ENCODE measurements around the gene GTPBP2.
"Not testable (repeated sequence)": the region's sequence is repeated elsewhere in the genome, so short reads cannot be mapped to it uniquely, and the experiment has no call there.

GTPBP2 gene

DNA sequence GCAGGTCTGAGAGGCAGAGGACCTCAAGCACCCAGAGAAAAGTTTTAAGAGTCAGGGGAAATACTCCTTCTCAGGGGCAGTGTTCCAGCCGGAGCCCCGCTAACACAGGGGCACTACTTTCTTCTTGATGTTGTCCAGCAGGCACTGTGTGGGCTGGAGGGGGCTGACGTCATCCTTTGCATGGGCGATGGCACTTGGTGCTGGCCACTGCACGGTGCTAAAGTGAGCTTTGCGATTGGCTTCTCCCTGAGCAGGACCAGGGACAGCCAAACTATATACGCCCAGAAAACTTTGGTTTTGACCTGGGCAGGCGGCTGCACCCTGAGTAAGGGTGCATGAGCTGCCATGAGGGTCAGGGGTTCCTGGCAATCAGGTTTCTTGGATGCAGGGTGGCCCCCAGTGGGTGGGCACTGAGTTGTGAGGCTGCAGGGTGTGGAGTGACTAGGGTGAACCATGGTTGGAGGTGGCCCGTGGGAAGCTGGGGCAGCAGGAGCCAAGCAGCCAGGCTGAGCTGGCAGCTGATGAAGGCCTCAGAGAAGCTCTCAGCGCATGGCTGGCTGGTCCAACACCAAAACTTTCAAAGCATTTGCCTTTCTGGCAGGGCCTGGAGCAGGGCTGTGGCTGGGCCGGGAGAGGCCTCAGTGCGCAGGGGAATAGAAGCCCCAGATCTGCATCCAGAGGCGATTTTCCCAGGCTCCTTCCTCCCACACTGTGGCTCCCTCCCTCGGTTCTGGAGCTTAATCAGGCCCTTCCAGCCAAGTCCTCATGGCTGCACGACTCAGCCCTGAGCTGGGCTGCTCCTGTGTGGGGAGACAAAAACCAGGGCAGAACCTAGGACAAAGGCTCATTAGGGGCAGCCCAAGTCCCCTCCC lies 40.2 kb upstream of the GTPBP2 start:
- peak; percentile 13 for DNase-seq (ENCODE audit: low read depth, low spot score)
- in situ Hi-C loops (cut with HindIII; ENCODE audit: low sequenced_read_pairs): no loop called here
- H3K4me3 ChIP-seq (ENCODE audit: low read depth, low read length): no peak overlapping the region
- TF ChIP-seq, protein P1, sequence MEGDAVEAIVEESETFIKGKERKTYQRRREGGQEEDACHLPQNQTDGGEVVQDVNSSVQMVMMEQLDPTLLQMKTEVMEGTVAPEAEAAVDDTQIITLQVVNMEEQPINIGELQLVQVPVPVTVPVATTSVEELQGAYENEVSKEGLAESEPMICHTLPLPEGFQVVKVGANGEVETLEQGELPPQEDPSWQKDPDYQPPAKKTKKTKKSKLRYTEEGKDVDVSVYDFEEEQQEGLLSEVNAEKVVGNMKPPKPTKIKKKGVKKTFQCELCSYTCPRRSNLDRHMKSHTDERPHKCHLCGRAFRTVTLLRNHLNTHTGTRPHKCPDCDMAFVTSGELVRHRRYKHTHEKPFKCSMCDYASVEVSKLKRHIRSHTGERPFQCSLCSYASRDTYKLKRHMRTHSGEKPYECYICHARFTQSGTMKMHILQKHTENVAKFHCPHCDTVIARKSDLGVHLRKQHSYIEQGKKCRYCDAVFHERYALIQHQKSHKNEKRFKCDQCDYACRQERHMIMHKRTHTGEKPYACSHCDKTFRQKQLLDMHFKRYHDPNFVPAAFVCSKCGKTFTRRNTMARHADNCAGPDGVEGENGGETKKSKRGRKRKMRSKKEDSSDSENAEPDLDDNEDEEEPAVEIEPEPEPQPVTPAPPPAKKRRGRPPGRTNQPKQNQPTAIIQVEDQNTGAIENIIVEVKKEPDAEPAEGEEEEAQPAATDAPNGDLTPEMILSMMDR (IDR thresholded peaks at IDR 0.05; ENCODE audit: low read depth, low read length): no peak

DNA sequence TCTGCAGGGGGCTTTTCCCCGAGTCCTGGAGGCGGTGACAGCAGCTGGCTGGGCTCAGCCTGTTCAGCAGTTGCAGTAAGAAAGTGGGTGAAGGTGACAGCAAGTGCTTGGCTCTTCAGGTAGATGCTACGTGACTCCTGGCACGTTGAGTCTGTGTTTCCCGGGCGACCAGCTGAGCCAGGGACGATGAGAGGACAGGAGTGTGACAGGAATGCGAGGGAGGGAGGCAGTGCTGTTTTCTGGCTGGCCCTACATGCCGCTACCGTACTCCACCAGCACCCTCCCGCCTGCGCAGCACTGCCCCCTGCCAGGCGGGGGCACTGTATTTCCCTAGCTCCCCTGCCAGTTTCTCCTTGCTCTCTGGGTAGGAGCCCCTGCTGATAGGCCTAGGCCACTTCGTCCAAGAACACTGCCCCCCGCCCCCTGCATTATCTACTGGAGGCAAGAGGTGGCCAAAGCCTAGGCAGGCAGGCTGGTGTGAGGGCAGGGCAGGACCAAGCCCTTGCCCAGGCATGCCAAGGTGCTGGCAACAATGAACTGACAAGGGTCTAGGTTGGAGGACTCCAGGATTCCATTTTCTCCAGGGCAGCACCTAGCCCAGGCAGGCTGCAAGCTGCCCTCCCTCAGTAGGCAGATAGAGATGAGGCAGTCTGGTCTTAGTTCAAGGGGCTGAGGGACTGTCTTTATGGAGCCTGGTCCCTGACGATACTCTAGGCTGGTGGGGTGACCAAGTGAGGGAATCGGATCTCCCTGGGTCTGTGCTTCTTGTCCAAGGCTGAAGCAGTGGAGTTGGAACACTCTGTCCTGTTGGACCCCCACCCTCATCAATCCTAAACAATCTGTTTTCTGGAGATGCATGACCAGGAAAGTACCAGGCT lies 39.3 kb upstream of the GTPBP2 start:
- H3K4me3 ChIP-seq (ENCODE audit: low read depth, low read length): no peak overlapping the region
- in situ Hi-C loops (cut with HindIII; ENCODE audit: low sequenced_read_pairs): no loop called here
- TF ChIP-seq, protein P1 (IDR thresholded peaks at IDR 0.05; ENCODE audit: low read depth, low read length): peak; percentile 61
- DNase-seq (ENCODE audit: low read depth, low spot score): peak; percentile 32

DNA sequence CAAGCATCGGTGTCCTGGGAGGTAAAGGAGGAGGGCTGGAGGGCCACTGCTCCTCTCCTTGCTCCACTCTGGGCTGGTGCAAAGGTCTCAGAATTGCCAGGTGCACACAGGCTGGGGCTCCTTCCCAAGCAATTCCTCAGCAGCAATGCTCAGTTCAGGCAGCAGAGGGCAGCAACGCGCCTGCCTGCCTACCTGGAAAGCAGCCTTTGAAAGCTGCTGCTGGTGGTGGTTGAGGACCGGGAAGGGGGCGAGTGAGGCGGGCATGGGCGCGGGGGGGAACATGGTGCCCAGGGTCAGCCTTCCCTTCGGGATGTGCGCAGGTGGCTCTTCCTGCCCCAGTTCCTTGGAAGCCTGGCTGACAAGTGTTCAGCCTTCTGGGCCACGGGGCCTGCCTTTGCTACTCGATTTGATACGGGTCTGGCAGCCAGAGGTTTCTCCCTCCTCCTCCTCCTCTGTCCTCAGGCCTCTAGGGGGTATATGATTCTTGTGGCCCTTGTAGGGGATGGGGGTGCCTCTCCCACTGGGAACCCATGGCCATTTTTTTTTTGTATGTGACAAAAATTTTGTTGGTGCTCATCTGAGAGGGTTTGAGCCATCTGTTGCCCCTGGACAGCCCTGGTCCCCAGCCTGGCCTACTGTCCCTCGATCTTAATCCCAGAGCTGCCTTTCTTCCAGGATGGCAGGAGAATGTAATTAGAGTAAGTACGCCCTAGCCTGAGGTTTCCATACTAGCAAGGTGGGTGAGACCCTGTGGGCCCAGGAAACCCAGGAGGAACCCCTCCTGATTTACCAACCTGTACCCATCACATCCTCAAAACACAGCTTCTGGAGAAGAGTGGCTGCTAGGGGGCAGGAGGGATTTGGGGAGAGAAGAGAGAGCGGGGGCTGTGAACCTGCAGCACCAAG lies 38.4 kb upstream of the GTPBP2 start:
- TF ChIP-seq, protein P1 (IDR thresholded peaks at IDR 0.05; ENCODE audit: low read depth, low read length): peak; percentile 90
- H3K4me3 ChIP-seq (ENCODE audit: low read depth, low read length): no peak overlapping the region
- DNase-seq (ENCODE audit: low read depth, low spot score): peak; percentile 67
- in situ Hi-C loops (cut with HindIII; ENCODE audit: low sequenced_read_pairs): no loop called here

DNA sequence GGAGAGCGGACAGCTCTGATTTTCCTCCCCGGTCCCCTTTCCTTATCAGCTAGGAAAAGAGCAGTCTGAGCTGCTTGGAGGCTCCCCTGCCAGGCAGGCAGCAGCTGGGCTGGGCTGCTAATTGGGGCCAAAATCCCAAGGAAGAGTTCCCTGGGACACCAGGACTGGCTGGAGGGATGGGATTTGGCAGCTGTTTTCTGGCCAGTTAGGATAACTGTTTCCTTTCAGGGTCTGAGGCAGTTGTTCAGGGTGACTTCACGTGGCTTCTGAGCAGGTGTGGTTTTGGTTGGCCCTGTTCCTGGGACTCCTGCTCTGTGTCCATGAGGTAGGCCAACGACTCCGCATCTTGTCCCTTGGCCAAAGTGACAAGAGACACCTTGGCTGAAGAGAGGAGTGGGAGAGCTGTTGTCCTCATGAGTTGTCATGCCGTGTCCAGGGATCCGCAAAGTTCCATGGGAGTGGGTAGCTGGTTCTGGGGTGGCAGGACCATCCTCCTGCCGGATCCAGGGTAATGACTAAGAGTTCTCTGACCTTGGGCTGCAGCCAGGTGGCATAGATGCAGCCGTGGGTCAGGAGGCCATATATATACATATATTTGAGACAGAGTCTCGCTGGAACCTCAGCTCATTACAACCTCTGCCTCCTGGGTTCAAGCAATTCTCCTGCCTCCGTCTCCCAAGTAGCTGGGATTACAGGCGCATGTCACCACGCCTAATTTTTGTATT lies 37.3 kb upstream of the GTPBP2 start:
- in situ Hi-C loops (cut with HindIII; ENCODE audit: low sequenced_read_pairs): no loop called here
- H3K4me3 ChIP-seq (ENCODE audit: low read depth, low read length): no peak overlapping the region
- no peak for DNase-seq (ENCODE audit: low read depth, low spot score)
- TF ChIP-seq, protein P1 (IDR thresholded peaks at IDR 0.05; ENCODE audit: low read depth, low read length): no peak

DNA sequence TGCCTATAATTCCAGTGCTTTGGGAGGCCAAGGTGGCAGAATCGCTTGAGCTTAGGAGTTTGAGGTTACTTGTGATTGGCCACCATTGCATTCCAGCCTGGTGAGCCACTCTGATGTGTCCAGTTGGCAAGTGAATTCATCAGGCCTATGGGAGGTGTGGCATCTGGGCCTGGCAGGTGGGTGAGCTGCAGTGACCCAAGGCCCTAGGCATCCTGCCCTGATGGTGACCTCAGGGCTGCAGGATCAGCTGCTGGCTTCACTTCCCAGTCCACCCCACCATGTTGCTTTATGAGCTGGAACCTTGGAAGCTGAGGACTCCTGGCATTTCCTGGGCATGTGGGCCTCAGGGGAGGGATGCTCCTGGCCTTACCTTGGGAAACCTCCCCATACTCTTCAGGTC lies 36.3 kb upstream of the GTPBP2 start:
- DNase-seq (ENCODE audit: low read depth, low spot score): no peak

DNA sequence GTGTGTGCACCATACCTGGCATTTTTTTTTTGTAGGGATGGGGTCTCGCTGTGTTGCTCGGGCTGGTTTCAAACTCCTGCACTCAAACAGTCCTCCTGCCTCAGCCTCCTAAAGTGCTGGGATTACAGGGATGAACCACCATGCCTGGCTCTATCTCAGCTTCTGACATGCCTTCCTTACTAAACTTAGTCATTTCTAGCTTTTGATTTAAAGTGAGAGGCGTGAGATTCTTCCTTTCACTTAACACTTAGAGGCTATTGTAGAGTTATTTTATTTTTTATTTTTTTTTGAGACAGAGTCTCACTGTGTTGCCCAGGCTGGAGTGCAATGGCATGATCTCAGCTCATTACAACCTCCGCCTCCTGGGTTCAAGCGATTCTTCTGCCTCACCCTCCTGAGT lies 33.9 kb upstream of the GTPBP2 start:
- DNase-seq (ENCODE audit: low read depth, low spot score); H3K4me3 ChIP-seq (ENCODE audit: low read depth, low read length); in situ Hi-C loops (cut with HindIII; ENCODE audit: low sequenced_read_pairs): not testable (repeated sequence)

More for the DNA sequence above, 36.3 kb upstream of the GTPBP2 start:
- H3K4me3 ChIP-seq (ENCODE audit: low read depth, low read length): no peak overlapping the region
- TF ChIP-seq, protein P1 (IDR thresholded peaks at IDR 0.05; ENCODE audit: low read depth, low read length): no peak
- in situ Hi-C loops (cut with HindIII; ENCODE audit: low sequenced_read_pairs): no loop called here

Measured in astrocyte of the spinal cord (primary cell).